Gastrocnemius medialis (tissue), 4 donors: ENCODE measurements around the gene CPXM2. TPM values are rescaled to one million over a fixed set of nuclear protein-coding genes. Genes with fewer than 3 reads are reported as not detected.

ENCODE experiments used
- ATAC-seq, 2 donors: fragments of 150-250 bp; one replicate each; pipeline ENCODE4 v1.9.1; 2016
- DNase-seq, 2 donors: peaks; one replicate each; pipeline ENCODE4 v3.0.0-alpha.2; 2019
- H3K27ac ChIP-seq, 4 donors: fragments of 200-600 bp; sonication (generic); 1 replicate in 1 of 4; 2 replicates in 3 of 4; pipeline ENCODE4 v1.5.1; 2016 to 2018; ENCODE audit warnings: mild to moderate bottlenecking in 2 of 4, moderate library complexity in 1 of 4
- H3K27me3 ChIP-seq, 3 donors: fragments of 200-600 bp; sonication (generic) in 2 of 3; 1 replicate in 1 of 3; 2 replicates in 2 of 3; pipeline versions ENCODE4 v1.5.1 to v1.6.0; 2016 to 2019; ENCODE audit warnings: mild to moderate bottlenecking in 1 of 3, moderate library complexity in 1 of 3
- H3K36me3 ChIP-seq, 2 donors: fragments of 200-600 bp; sonication (generic) in 1 of 2; one replicate each; pipeline ENCODE4 v1.5.1; 2017 to 2018
- H3K4me1 ChIP-seq, 2 donors: fragments of 200-600 bp; sonication (generic) in 1 of 2; one replicate each; pipeline ENCODE4 v1.5.1; 2016 to 2017; ENCODE audit warnings: mild to moderate bottlenecking in 2 of 2
- H3K4me3 ChIP-seq, 4 donors: fragments of 200-600 bp; sonication (generic) in 3 of 4; 1 replicate in 1 of 4; 2 replicates in 3 of 4; pipeline ENCODE4 v1.5.1; 2016 to 2019; ENCODE audit warnings: mild to moderate bottlenecking in 2 of 4
- H3K9me3 ChIP-seq, 3 donors: fragments of 200-600 bp; sonication (generic) in 2 of 3; 1 replicate in 1 of 3; 2 replicates in 2 of 3; pipeline ENCODE4 v1.5.1; 2016 to 2019
- CTCF ChIP-seq, 5 experiments: fragments of 450-650 bp in 3 of 5; fragments of 200-600 bp in 2 of 5; sonication (generic) in 2 of 5; IDR thresholded peaks in 4 of 5; conservative IDR thresholded peaks in 1 of 5; 1 replicate in 4 of 5; 2 replicates in 1 of 5; pipeline ENCODE4 v1.5.1; 2016 to 2019; ENCODE audit warnings: antibody characterized with exemption in 5 of 5, mild to moderate bottlenecking in 3 of 5, moderate library complexity in 3 of 5
- POLR2A ChIP-seq, 2 donors: fragments of 450-650 bp; IDR thresholded peaks; one replicate each; pipeline ENCODE4 v1.6.1; 2017; ENCODE audit warnings: antibody characterized with exemption in 2 of 2, mild to moderate bottlenecking in 2 of 2, moderate library complexity in 2 of 2
- in situ Hi-C, 4 donors: fragments of 200-750 bp; cut with MboI; loops; one replicate each; pipeline versions ENCODE4 v1.15.0 to v1.8.0; 2017; ENCODE audit warnings: low sequenced_read_pairs in 4 of 4
- intact Hi-C: fragments of 100-400 bp; cut with DNase I; formaldehyde crosslinking; loops from one replicate; pipeline ENCODE4 v1.15.1; 2023; ENCODE audit warnings: low total_unique reads
- total RNA-seq, 4 donors: library from RNA; depleted of rRNA; stranded (reverse); fragments of >200 nt; gene quantifications; one replicate each; pipeline versions ENCODE4 v1.1.0 to v1.2.3, GENCODE V29; 2016

Gene CPXM2
- total RNA-seq, 4 donors from 2014 or later, result 0.63 to 4.1 (median 1.9) TPM

GRCh38 chr10:123760356-123761037, 131.1 kb downstream of the CPXM2 start:
- H3K4me3 ChIP-seq, result no peak overlapping the region
- H3K36me3 ChIP-seq, result no peaks in the 10 kb centered on the region
- H3K4me1 ChIP-seq, result no peaks in the 10 kb centered on the region
- H3K27me3 ChIP-seq, result no peaks in the 10 kb centered on the region
- no peak for DNase-seq
- intact Hi-C loops, result no loop called here
- H3K27ac ChIP-seq, result no peak overlapping the region
- no peaks in the 10 kb centered on the region for H3K9me3 ChIP-seq
- in situ Hi-C loops, result no loop called here
- TF ChIP-seq POLR2A (IDR thresholded peaks at IDR 0.05) (no peak), CTCF (IDR thresholded peaks at IDR 0.05 in 4 of 5, conservative IDR thresholded peaks at IDR 0.05 in 1 of 5) (no peak)
- no peak for ATAC-seq

GRCh38 chr10:123759501-123760031, 132.0 kb downstream of the CPXM2 start:
- ATAC-seq, result no peak
- no peak overlapping the region for H3K4me3 ChIP-seq
- no peaks in the 10 kb centered on the region for H3K9me3 ChIP-seq
- H3K27me3 ChIP-seq, result no peaks in the 10 kb centered on the region
- H3K27ac ChIP-seq, result no peak overlapping the region
- no peak for DNase-seq
- no peaks in the 10 kb centered on the region for H3K36me3 ChIP-seq
- H3K4me1 ChIP-seq, result no peaks in the 10 kb centered on the region
- TF ChIP-seq CTCF (IDR thresholded peaks at IDR 0.05 in 4 of 5, conservative IDR thresholded peaks at IDR 0.05 in 1 of 5) (no peak), POLR2A (IDR thresholded peaks at IDR 0.05) (no peak)
- intact Hi-C loops (no loop called here), in situ Hi-C loops (no loop called here)

GRCh38 chr10:123759041-123759440, 132.6 kb downstream of the CPXM2 start:
- no peaks in the 10 kb centered on the region for H3K9me3 ChIP-seq
- H3K27ac ChIP-seq, result no peak overlapping the region
- in situ Hi-C loops (no loop called here), intact Hi-C loops (no loop called here)
- no peaks in the 10 kb centered on the region for H3K4me1 ChIP-seq
- ATAC-seq, result no peak
- no peak for DNase-seq
- no peaks in the 10 kb centered on the region for H3K27me3 ChIP-seq
- no peaks in the 10 kb centered on the region for H3K36me3 ChIP-seq
- no peak for TF ChIP-seq POLR2A (IDR thresholded peaks at IDR 0.05)
- H3K4me3 ChIP-seq, result no peak overlapping the region

- Histone ChIP-seq H3K36me3 (no peaks in the 10 kb centered on the region), H3K4me3 (no peak overlapping the region), H3K27ac (no peak overlapping the region), H3K27me3 (no peaks in the 10 kb centered on the region), H3K9me3 (no peaks in the 10 kb centered on the region), H3K4me1 (no peaks in the 10 kb centered on the region)
- DNase-seq, result no peak
- ATAC-seq, result no peak
- no peak for TF ChIP-seq POLR2A (IDR thresholded peaks at IDR 0.05)
- TF ChIP-seq CTCF (IDR thresholded peaks at IDR 0.05 in 4 of 5, conservative IDR thresholded peaks at IDR 0.05 in 1 of 5), result no peak
- intact Hi-C loops (no loop called here), in situ Hi-C loops (no loop called here)
Measured at GRCh38 chr10:123757853-123758252, 133.8 kb downstream of the CPXM2 start.

GRCh38 chr10:123755061-123755460, 136.5 kb downstream of the CPXM2 start:
- DNase-seq (no peak), ATAC-seq (no peak)
- in situ Hi-C loops, result no loop called here
- Histone ChIP-seq H3K4me1 (no peaks in the 10 kb centered on the region), H3K4me3 (no peak overlapping the region), H3K36me3 (no peaks in the 10 kb centered on the region), H3K27me3 (no peaks in the 10 kb centered on the region), H3K27ac (no peak overlapping the region), H3K9me3 (no peaks in the 10 kb centered on the region)
- intact Hi-C loops, result no loop called here
- TF ChIP-seq POLR2A (IDR thresholded peaks at IDR 0.05) (no peak), CTCF (IDR thresholded peaks at IDR 0.05 in 4 of 5, conservative IDR thresholded peaks at IDR 0.05 in 1 of 5) (no peak)
